DMS114 treated with DMSO at 0.1 percent for 48 hours (cell line): Measurements from ENCODE around the gene ADGRF3.
"Not testable (repeated sequence)": the region's sequence is repeated elsewhere in the genome, so short reads cannot be mapped to it uniquely, and the experiment has no call there.

ENCODE experiments used
- DNase-seq: peaks from one replicate; lab custom pipeline; 2025; ENCODE audit not compliant: unreplicated experiment; lab: John Stamatoyannopoulos, UW

ADGRF3 gene

DNA sequence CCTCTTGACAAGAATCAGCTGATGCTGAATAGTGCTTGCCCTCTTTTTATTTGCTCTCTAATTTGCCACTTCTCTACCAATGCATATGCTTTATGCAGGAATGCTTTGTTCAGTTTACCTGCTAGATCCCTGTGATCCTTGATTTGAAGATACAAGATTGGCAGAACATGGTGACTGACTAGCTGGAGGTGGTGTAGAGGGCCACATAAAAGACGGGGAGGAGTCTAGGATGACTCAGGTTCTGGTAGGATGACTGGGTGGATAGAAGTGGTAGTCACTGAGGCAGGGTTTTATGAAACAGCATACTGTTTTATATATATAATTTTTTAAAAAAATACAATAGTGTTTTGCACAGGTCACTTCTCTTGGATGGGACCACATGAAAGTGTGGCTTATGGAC, 6.3 kb upstream of the ADGRF3 start:
- no peak for DNase-seq

DNA sequence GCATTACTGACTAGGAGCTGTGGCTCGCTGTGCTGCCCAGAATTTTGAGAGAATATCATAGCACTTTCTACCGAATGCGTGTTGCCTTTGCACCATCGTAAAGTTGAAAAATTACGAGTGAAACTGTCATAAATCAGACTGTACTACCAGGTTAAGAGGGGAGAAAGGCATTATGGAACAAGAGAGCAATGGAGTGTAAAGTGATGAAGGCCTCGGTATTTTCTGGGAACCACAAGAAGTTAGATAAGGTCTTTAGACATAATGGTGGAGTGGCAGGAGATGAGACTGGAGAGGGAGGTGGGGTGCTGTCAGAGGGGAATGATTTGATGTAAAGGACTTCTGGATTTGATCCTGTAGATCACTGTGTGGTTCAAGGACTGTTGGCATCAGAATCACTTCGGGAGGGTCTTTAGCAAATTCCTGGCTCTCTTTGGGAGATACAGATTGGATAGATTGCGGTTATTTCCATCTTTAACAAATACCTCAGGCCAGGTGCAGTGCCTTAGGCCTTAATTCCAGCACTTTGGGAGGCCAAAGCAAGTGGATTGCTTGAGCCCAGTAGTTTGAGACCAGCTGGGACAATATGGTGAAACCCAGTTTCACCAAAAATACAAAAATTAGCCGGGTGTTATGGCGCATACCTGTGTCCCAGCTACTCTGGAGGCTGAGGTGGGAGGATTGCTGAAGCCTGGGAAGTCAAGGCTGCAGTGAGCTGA, 4.9 kb upstream of the ADGRF3 start:
- DNase-seq, result no peak

DNA sequence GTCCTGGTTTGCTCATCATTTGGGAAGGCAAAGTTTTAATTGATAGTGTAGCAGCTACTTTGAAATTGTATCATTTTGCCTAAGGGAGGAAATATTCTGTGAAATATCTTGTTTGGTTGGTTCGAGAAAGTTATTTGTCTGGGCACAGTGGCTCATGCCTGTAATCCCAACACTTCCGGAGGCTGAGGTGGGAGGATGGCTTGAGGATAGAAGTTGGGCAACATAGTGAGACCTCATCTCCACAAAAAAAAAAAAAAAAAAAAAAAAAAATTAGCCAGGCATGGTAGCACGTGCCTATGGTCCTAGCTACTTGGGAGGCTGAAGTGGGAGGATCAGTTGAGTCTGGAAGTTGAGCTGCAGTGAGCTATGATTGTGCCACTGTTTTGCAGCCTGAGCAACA, 3.1 kb upstream of the ADGRF3 start:
- DNase-seq, result no peak

DNA sequence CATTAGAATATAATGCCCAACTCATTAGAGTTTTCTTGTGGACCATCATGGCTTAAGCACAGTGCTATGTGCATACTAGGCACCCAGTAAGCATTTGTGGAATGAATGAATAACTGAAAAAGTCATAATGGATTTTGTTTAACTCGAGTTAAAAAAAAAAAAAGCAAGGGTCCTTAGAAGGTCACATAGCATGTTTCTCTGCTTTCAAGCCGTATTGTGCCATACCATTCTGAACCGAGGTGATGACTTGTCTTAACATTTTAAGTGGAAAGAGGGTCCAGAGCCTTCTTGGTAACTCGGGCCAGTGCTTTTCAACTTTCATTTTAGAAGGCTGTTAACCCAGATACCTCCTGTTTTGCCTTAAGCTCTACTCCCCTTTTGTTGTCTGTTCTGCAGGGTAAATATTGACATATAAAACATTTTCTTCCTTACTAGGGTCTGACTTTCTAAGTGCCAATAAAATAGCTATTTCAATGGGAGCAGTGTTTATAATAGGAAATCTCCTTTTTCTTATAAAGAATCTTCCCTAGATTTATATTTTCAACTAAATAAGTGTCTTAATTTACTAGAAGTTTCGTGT, 787 bp upstream of the ADGRF3 start:
- DNase-seq, result no peak

DNA sequence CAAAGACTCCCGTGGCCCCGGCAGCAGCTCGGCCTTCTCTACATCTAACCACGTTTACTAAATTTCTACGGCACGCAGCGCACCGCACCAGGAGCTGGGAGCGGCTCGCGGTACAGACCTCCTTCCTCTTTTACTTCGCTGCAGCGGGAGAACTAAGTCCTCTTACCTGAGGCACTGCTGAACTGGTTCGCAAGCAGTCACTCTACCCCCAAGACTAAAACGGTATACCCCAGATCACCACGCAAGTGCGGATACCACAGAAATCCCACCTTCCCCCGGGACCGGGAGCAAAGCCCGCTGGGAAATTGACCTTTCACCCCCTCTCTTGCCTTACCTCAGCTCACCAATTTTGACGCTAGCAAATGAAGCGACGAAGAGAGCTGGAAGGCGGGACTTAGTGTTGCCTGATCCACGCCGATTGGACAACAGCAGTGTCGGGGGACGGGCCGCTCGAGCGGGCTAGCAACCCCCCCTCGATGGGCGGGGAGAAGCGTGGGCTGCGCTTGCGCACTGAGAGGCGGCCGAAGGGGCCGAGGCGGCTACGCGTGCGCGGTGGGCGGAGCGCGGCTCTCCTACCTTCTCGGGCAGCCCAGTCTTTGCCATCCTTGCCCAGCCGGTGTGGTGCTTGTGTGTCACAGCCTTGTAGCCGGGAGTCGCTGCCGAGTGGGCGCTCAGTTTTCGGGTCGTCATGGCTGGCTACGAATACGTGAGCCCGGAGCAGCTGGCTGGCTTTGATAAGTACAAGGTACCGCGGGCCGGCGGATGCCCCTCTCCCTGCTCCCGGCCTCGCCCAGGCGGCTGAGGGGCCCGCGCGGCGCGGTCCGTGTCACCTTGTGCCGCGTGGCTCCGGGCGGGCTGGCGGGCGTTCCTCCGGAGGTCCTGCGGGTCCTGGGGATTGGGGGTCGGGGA, 790 bp downstream of the ADGRF3 start, which contains the start of gene SELENOI:
TSS of gene SELENOI (plus strand) at position 599 of the 909 bp plus-strand sequence. CDS start at position 689, 90 bp downstream.
- DNase-seq, result peak; percentile 97

DNA sequence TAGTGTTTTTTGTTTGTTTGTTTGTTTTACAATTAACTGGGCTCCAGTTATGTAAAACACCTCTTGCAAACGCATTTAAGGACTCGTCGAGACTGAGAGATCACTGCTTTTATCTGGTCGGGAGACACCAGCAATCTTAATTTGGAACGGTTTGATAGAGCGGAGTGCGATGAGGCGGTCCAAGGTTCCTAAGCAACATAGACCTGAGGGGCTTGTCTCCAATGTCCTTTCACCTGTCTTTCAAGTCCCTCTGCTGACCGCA, 1.4 kb downstream of the ADGRF3 start:
- DNase-seq, result no peak

DNA sequence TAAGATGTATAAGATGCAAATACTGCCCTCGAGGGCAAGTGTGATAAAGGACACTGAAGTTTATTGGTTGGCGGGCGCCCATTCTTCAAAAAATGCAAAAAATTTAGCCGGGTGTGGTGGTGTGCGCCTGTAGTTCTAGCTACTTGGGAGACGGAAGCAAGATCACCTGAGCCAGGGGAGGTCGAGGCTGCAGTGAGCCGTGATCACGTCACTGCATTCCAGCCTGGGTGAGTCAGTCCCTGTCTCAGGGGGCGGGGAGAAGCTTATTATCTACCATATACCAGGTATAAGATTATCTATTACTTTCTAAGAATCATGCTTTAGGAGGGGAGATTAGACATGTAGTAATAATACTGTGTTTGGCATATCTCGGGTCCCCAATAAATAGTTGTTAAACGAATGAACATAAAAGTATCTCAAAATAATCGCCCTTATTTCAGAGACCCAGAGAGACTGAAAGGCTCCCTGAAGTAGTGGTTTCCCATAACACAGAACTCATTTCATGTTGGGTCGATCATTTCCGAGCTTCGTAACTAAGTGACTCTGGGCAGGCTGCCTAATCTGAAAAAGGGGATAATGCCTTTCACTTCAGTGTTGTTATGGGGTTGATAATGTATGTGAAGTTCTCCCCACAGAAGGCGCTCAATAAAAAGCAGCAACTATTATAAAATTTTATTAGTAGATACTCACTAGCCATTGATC, 1.9 kb downstream of the ADGRF3 start:
- no peak for DNase-seq

DNA sequence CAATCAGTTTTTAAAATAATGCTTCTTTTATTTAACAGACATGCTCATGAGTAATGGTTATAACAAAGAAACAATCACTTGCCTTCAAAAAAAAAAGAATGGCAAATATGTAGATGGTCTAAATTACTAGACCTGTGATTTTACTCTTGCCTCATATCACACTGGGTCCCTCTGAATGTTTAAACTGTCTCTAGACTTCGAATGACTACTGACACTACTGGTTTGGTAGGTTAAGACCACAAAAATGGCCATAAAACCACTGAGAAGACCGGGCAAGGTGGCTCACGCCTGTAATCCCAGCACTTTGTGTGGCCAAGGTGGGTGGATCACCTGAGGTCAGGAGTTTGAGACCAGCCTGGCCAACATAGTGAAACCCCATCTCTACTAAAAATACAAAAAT, 5.8 kb downstream of the ADGRF3 start:
- no peak for DNase-seq

DNA sequence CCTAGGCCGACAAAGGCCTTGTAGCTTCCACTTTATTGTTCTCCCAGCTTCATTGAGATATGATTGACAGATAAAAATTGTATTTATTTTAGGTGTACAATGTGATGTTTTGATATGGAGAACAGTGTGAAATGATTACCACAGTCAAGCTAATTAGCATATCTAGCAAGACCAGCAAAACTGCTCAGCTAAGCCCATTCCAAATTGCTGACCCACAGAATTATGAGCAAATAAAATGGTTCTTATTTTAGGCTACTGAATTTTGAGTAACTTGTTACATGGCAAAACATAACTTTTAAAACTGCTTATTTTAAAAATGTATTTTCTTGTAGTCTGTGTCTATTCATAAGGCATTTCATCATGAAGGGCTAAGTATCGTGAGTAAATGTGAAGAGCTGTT, 9.3 kb downstream of the ADGRF3 start:
- DNase-seq, result no peak

DNA sequence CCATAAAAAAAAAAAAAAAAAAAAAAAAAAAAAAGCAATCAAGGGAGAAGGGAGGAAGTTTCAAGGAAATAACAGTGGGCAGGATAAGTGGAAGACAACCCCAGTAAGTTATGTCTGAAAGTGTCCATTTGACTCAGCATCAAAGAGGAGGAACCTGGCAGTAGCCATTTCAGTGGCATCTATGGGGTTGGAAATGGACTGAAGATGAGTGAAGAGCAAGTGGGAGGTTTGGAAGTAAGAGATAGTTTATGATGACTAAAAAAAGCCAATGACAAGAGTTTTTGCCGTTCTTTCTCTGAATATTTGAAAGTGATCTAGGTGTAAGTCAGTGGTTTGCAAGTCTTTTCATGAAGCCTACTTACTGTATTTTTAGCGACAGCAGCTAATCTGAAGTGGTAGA, 9.9 kb downstream of the ADGRF3 start:
- DNase-seq, result no peak

DNA sequence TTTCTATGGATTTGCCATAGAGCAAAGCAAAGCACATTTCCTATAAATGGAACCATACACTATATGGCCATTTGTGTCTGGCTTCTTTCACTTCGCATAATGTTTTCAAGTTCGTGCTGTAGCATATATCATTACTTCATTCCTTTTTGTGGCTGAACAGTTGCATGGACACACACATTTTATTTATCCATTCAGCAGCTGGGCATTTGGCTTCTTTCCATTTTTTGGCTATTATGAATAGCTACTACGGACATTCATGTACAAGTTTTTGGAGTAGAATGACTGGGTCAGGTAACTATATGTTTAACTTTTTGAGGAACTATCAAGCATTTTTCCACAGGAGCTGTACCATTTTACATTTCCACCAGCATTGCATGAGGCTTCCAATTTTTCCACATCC, 11.4 kb downstream of the ADGRF3 start:
- DNase-seq, result no peak

DNA sequence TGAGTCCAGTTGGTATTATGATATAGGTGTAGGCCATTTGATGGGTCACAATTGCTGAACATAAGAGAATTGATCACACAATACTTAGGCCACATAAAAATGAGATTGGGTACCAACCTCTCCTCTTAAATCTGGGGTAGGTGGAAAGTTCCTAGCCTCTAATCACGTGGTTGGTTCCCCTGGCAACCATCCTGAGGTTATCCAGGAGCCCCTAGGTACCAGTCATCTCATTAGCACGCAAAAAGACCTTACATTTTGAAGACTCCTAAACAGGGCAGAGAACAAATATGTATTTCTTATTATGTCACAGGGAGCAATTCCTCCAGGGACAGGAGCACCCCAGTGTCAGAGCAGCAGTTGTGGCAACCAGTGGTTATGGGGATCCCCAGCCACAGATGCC, 13.3 kb downstream of the ADGRF3 start:
- DNase-seq, result no peak

DNA sequence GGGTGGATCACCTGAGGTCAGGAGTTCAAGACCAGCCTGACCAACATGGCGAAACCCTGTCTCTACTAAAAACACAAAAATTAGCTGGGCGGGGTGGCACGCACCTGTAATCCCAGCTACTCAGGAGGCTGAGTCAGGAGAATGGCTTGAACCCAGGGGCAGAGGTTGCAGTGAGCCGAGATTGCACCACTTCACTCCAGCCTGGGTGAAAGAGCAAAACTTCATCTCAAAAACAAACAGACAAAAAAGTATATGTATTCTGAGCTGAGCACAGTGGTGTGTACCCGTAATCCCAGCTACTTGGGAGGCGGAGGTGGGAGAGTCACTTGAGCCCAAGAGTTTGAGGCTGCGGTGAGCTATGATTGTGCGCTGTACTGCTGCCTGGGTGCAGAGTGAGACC, 15.3 kb downstream of the ADGRF3 start:
- not testable (repeated sequence) for DNase-seq

DNA sequence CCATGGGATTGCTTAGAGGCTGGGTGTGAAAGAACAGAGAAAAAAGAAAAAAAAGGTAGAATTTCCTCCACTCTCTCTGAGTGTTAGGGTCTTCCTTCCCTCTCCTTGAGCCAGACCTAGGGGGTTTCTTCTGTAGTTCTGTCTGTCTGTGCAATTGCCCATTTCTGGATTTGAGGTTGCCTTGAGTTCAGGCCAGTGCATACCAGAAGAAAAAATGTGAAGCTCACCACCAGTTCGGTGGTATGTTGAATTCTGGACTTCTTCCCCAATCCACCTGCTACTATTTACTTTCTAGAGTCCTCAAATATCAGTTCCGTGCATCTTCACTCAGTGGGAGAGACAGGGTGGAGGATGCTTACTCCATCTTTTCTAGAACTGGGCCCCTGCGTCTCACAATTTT, 16.0 kb downstream of the ADGRF3 start:
- no peak for DNase-seq

DNA sequence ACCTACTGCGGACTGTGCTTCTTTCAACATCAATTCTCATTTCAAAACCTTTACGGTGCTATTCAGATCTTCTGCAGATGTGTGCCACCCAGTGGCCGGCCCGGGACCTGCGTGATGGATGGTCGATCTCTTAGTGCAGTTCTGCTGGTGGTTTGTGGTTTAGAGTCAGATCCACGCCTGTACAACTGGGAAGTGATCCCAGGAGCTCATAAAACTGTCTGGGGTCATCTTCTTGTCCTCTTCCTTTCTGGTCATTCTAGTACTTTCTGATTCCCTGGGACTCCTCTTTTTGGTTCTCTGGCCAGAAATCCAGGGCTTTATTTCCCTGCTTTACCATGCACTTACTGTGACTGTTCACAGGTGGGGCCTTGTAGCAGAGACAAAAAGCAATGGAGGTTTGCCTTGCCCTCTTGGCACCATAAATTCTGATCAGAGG, 16.5 kb downstream of the ADGRF3 start:
- peak; percentile 69 for DNase-seq

DNA sequence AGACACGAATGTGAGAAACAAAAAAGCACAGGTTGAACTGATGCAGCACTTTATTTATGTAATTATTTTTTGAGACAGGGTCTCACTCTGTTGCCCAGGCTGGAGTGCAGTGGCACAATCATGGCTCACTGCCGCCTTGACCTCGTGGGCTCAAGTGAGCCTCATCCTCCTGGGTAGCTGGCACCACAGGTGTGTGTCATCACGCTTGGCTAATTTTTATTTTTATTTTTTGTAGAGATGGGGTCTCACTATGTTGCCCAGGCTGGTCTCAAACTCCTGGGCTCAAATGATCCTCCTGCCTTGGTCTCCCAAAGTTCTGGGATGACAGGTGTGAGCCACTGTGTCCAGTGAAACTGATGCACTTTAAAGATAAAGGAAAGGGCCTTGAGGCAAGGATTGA, 17.5 kb downstream of the ADGRF3 start:
- DNase-seq, result not testable (repeated sequence)

DNA sequence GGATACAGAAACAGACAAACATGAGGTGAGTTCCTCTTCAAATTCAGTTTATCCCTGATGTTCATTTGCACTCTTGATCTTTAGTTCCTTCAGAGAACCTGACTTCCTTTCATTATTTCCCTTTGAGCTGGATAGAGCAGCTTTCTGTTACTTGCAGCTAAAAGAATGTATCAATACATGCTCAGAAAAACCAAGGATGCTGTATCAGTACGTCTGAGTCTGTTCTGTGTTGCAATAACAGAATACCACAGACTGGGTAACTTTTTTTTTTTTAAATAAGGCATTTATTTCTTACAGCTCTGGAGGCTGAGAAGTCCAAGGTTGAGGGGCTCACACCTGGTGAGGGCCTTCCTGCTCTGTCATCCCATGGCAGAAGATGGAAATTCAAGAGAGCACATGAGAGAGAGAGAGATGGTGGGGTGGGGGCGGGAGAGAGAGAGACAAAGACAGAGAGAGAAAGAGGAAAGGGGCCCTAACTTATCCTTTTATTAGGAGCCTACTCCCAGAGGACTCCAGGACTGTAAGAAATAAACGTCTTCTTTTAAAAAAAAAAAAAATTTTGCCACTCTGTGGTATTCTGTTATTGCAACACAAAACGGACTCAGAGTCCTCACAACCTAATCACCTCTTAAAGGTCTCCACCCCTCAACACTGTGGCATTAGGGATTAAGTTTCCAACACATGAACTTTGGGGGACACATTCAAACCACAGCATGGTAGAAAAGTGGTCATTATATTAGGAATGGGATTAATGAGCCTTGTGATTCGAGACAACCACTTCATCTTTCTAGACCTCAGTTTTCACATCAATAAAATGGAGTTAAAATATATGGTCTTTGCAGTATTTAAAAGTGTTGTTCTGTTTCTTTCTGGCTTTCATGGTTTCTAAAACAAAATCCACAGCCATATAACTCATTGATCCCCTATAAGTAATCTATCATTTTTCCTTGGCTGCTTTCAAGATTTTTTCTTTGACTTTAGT, 19.0 kb downstream of the ADGRF3 start:
- no peak for DNase-seq

DNA sequence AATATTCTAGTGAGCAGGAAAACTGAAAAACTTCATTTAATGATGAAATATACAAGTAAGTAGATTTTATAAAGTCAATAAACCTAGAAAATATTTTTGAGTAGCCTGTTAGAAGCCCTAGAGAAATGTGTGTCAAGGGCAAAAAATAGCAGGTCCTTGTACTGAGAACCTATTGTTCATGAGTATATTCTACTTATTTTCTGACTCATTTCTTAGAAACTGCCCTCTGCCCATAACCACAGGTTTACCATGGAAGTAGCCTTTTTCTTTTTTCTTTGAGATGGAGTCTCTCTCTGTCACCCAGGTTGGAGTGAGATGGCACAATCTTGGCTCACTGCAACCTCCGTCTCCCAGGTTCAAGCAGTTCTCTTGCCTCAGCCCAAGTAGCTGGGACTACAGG, 20.1 kb downstream of the ADGRF3 start:
- no peak for DNase-seq

DNA sequence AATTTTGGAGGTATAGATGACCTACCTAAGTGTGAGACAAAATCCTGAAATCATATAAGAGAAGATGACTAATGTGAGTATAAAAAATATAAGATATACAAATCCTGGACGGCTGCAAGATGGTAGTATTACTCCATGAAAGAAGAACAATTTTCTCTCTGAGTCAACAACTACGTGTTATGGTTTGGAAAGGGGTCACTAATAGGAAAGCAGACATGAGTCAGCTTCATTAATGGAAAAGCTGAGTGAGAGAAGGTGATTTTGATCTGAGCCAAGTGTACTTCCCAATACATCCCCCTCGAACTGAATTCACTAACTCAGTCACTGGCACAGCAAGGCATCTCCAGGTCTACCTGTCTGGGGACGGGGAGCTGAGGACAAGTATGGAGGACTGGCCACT, 20.7 kb downstream of the ADGRF3 start:
- DNase-seq, result no peak

DNA sequence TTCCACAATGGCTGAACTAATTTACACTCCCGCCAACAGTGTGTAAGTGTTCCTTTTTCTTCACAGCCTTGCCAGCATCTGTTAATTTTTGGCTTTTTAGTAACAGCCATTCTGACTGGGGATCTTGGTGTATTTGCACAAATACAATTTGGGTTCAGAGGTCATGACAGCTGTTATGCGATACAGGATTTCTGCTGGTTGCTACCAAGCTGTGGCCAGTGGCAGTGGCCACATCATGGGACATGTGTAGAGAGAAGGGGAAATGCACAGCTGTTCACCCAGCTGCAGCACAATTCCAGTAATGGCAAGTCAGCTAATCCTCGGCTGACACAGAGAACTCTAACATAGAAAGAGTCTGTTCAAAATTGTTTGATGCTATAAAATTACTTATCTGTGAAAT, 21.7 kb downstream of the ADGRF3 start:
- DNase-seq, result no peak
